Stromal cell of bone marrow (primary cell): ENCODE data around the gene TAGLN2.

Experiments
- DNase-seq: peaks from one replicate; pipeline ENCODE4 v3.0.0-alpha.2; 2012; ENCODE audit warnings: low read depth

The TAGLN2 gene

GRCh38 chr1:159949123-159949522 lies 23.8 kb upstream of the TAGLN2 start:
- no peak for DNase-seq

GRCh38 chr1:159947942-159948341 lies 22.6 kb upstream of the TAGLN2 start:
- DNase-seq = no peak

GRCh38 chr1:159946242-159947187 lies 21.2 kb upstream of the TAGLN2 start:
- no peak for DNase-seq

- DNase-seq = no peak
Observed at GRCh38 chr1:159945483-159946241, 20.4 kb upstream of the TAGLN2 start, which contains the start of gene IGSF9. IGSF9 (minus strand) TSS chr1:159945613; CDS start chr1:159943454, 2,159 bp downstream.

- DNase-seq = no peak
Observed at GRCh38 chr1:159944623-159945455, 19.5 kb upstream of the TAGLN2 start.

- no peak for DNase-seq
Observed at GRCh38 chr1:159943908-159944622, 18.8 kb upstream of the TAGLN2 start.

- no peak for DNase-seq
Observed at GRCh38 chr1:159943278-159943640, 18.0 kb upstream of the TAGLN2 start.

- no peak for DNase-seq
Observed at GRCh38 chr1:159942632-159943277, 17.4 kb upstream of the TAGLN2 start.

GRCh38 chr1:159941591-159942560 lies 16.6 kb upstream of the TAGLN2 start:
- DNase-seq = no peak

GRCh38 chr1:159941141-159941540 lies 15.8 kb upstream of the TAGLN2 start:
- DNase-seq = no peak

GRCh38 chr1:159940006-159940620 lies 14.8 kb upstream of the TAGLN2 start:
- DNase-seq = no peak

GRCh38 chr1:159939678-159940002 lies 14.3 kb upstream of the TAGLN2 start:
- no peak for DNase-seq

- no peak for DNase-seq
Observed at GRCh38 chr1:159938905-159939677, 13.8 kb upstream of the TAGLN2 start.

- DNase-seq = no peak
Observed at GRCh38 chr1:159938211-159938852, 13.0 kb upstream of the TAGLN2 start.

- DNase-seq = no peak
Observed at GRCh38 chr1:159937054-159937750, 11.9 kb upstream of the TAGLN2 start.

- DNase-seq = no peak
Observed at GRCh38 chr1:159936273-159936904, 11.1 kb upstream of the TAGLN2 start.

- no peak for DNase-seq
Observed at GRCh38 chr1:159935719-159936272, 10.5 kb upstream of the TAGLN2 start.
